Measurements from ENCODE around the gene CTBP1.

Gene CTBP1

DNA sequence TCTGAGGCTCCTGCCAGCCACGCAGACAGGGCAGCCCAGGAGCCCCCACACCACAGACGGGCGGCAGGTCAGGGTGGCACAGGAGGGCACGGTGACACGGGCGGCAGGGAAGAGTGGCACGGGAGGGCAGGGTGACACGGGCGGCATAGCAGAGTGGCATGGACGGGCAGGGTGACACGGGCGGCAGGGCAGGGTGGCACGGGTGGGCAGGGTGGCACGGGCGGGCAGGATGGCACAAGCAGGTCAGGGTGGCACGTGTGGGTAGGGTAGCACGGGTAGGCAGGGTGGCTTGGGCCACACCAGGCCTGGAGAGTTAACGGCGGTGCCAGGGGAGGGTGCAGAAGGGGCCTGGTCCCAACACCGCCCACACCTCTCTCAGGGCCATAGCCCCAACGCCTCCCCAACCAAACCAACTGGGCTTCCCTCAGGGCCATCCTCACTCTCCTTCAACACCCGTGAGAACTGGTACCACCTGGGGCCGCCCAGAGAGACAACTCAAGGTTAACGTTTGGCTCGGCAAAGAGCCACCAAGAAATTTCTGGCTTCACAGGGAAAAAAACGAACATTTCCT is 3.4 kb downstream of the CTBP1 start:
- FAIRE-seq (no peak), DNase-seq (ENCODE audit: insufficient read length, low spot score) (no peak)
- TF ChIP-seq POU2F2 (IDR thresholded peaks at IDR 0.05; ENCODE audit: low read depth, low read length) (no peak), POLR2AphosphoS5 (IDR thresholded peaks at IDR 0.05; ENCODE audit: low read depth, low read length) (no peak), POLR2A (IDR thresholded peaks at IDR 0.05; ENCODE audit: low read depth, low read length) (no peak), SPI1 (IDR thresholded peaks at IDR 0.05; ENCODE audit: low read depth, low read length) (no peak), TAF1 (IDR thresholded peaks at IDR 0.05; ENCODE audit: low read depth, low read length) (no peak), PAX5 (IDR thresholded peaks at IDR 0.05; ENCODE audit: insufficient read depth, low read length, severe bottlenecking) (no peak)

DNA sequence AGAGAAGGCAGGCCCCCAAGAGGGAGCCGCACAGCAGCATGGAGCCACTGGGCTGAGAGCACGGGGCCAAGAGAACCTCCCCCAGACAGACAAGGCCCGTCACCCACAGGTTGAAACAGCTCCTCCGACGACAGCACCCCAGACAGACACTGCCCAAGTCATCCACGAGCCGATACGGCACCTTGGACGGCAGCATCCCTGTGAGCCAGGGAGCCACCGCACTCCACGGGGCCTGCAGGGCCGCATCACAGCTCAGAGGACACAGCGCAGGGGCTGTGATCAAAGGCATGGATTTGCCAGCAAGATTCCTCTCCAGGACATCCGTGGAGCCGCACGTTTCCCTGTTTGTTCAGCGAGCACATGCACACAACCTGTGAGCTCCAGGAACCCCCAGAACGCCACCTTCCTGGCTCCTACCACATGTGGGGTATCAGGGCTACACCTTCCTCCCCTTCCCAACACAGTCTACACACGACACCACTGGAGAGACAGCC is 3.9 kb downstream of the CTBP1 start:
- no peak for TF ChIP-seq POLR2A (IDR thresholded peaks at IDR 0.05; ENCODE audit: low read depth, low read length)
- TF ChIP-seq POLR2AphosphoS5 (IDR thresholded peaks at IDR 0.05; ENCODE audit: low read depth, low read length), result no peak
- TF ChIP-seq SPI1 (IDR thresholded peaks at IDR 0.05; ENCODE audit: low read depth, low read length), result no peak
- no peak for TF ChIP-seq PAX5 (IDR thresholded peaks at IDR 0.05; ENCODE audit: insufficient read depth, low read length, severe bottlenecking)
- TF ChIP-seq POU2F2 (IDR thresholded peaks at IDR 0.05; ENCODE audit: low read depth, low read length), result no peak
- no peak for TF ChIP-seq TAF1 (IDR thresholded peaks at IDR 0.05; ENCODE audit: low read depth, low read length)
- FAIRE-seq, result no peak
- DNase-seq (ENCODE audit: insufficient read length, low spot score), result no peak

GRCh38 chr4:1244081-1244977 is 4.6 kb downstream of the CTBP1 start:
- DNase-seq (ENCODE audit: insufficient read length, low spot score) (no peak), FAIRE-seq (no peak)
- TF ChIP-seq PAX5 (IDR thresholded peaks at IDR 0.05; ENCODE audit: insufficient read depth, low read length, severe bottlenecking) (no peak), SPI1 (IDR thresholded peaks at IDR 0.05; ENCODE audit: low read depth, low read length) (no peak), POLR2AphosphoS5 (IDR thresholded peaks at IDR 0.05; ENCODE audit: low read depth, low read length) (no peak), TAF1 (IDR thresholded peaks at IDR 0.05; ENCODE audit: low read depth, low read length) (no peak), POU2F2 (IDR thresholded peaks at IDR 0.05; ENCODE audit: low read depth, low read length) (no peak), POLR2A (IDR thresholded peaks at IDR 0.05; ENCODE audit: low read depth, low read length) (no peak)

GRCh38 chr4:1243451-1244080 is 5.4 kb downstream of the CTBP1 start:
- DNase-seq (ENCODE audit: insufficient read length, low spot score) (no peak), FAIRE-seq (no peak)
- TF ChIP-seq POLR2A (IDR thresholded peaks at IDR 0.05; ENCODE audit: low read depth, low read length) (no peak), POLR2AphosphoS5 (IDR thresholded peaks at IDR 0.05; ENCODE audit: low read depth, low read length) (no peak), POU2F2 (IDR thresholded peaks at IDR 0.05; ENCODE audit: low read depth, low read length) (no peak), TAF1 (IDR thresholded peaks at IDR 0.05; ENCODE audit: low read depth, low read length) (no peak)

GRCh38 chr4:1242506-1243450 is 6.2 kb downstream of the CTBP1 start:
- DNase-seq (ENCODE audit: insufficient read length, low spot score) (no peak), FAIRE-seq (peak; percentile 35)
- TF ChIP-seq SPI1 (IDR thresholded peaks at IDR 0.05; ENCODE audit: low read depth, low read length), result no peak
- TF ChIP-seq PAX5 (IDR thresholded peaks at IDR 0.05; ENCODE audit: insufficient read depth, low read length, severe bottlenecking), result no peak
- no peak for TF ChIP-seq POLR2AphosphoS5 (IDR thresholded peaks at IDR 0.05; ENCODE audit: low read depth, low read length)
- no peak for TF ChIP-seq POLR2A (IDR thresholded peaks at IDR 0.05; ENCODE audit: low read depth, low read length)
- TF ChIP-seq TAF1 (IDR thresholded peaks at IDR 0.05; ENCODE audit: low read depth, low read length), result no peak
- no peak for TF ChIP-seq POU2F2 (IDR thresholded peaks at IDR 0.05; ENCODE audit: low read depth, low read length)

DNA sequence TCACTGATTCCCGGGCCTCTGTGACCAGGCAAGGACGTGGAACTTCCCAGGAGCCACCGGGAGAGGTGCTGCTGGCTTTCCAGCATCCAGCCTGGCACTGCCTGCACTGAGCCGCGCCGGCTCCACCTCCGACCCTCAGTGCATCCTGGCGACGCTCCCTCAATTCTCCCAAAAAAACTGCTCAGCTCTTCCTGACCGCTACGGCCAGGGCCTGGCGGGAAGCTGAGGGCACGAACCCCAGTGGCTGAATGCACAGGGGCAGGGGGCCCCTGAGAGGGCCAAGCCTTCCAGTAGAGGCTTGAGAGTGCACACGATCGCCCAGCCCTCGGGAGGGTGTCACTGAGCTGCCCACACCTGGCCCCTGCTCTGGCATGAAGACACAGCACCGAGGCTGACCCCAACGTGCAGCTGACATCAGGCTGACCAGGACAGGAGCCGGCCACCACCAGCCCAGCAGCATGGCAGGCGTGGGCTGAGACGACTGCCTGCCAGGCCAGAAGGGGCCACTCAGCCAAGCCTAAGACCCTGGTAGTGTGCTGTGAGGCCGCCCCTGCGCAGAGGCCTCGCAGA is 6.9 kb downstream of the CTBP1 start:
- no peak for TF ChIP-seq PAX5 (IDR thresholded peaks at IDR 0.05; ENCODE audit: insufficient read depth, low read length, severe bottlenecking)
- TF ChIP-seq POU2F2 (IDR thresholded peaks at IDR 0.05; ENCODE audit: low read depth, low read length), result no peak
- TF ChIP-seq SPI1 (IDR thresholded peaks at IDR 0.05; ENCODE audit: low read depth, low read length), result no peak
- no peak for TF ChIP-seq TAF1 (IDR thresholded peaks at IDR 0.05; ENCODE audit: low read depth, low read length)
- TF ChIP-seq POLR2A (IDR thresholded peaks at IDR 0.05; ENCODE audit: low read depth, low read length), result no peak
- TF ChIP-seq POLR2AphosphoS5 (IDR thresholded peaks at IDR 0.05; ENCODE audit: low read depth, low read length), result no peak
- peak; percentile 14 for DNase-seq (ENCODE audit: insufficient read length, low spot score)
- no peak for FAIRE-seq

DNA sequence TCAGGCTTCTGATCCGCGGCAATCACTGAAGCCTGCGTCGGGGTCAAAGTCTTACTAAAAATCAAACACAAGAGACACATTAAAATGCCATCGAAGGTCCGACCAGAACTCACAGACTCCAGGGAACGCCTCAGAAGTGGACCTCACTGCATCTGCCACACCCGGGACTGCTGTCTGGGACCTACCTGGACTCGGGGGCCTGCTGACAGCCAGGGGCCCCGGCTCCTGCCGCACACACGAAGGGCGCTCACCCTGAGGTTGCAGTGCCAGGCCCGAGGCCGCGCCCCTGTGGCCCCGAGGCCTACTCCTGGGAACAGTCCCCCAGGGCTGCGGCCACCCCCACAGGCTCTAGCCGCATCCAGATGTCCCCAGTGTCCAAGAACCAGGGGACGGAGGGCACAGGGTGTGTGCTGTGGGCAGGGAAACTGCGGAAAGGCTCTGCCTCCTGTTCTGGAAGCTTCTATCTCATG is 7.4 kb downstream of the CTBP1 start:
- no peak for FAIRE-seq
- peak; percentile 15 for DNase-seq (ENCODE audit: insufficient read length, low spot score)
- TF ChIP-seq POU2F2 (IDR thresholded peaks at IDR 0.05; ENCODE audit: low read depth, low read length) (no peak), SPI1 (IDR thresholded peaks at IDR 0.05; ENCODE audit: low read depth, low read length) (no peak), PAX5 (IDR thresholded peaks at IDR 0.05; ENCODE audit: insufficient read depth, low read length, severe bottlenecking) (no peak), POLR2A (IDR thresholded peaks at IDR 0.05; ENCODE audit: low read depth, low read length) (no peak), POLR2AphosphoS5 (IDR thresholded peaks at IDR 0.05; ENCODE audit: low read depth, low read length) (no peak), TAF1 (IDR thresholded peaks at IDR 0.05; ENCODE audit: low read depth, low read length) (no peak)

Data from GM12891 (cell line).